SH-SY5Y (cell line): ENCODE data around the gene UBE2N.

Experiments used
- GATA2 ChIP-seq: IDR thresholded peaks from 2 replicates; pipeline ENCODE4 v1.6.1; 2011; ENCODE audit warnings: mild to moderate bottlenecking, low read depth, low read length
- GATA3 ChIP-seq: IDR thresholded peaks from 2 replicates; pipeline ENCODE4 v1.6.1; 2011; ENCODE audit warnings: low read depth, mild to moderate bottlenecking, low read length, moderate library complexity

UBE2N gene

DNA sequence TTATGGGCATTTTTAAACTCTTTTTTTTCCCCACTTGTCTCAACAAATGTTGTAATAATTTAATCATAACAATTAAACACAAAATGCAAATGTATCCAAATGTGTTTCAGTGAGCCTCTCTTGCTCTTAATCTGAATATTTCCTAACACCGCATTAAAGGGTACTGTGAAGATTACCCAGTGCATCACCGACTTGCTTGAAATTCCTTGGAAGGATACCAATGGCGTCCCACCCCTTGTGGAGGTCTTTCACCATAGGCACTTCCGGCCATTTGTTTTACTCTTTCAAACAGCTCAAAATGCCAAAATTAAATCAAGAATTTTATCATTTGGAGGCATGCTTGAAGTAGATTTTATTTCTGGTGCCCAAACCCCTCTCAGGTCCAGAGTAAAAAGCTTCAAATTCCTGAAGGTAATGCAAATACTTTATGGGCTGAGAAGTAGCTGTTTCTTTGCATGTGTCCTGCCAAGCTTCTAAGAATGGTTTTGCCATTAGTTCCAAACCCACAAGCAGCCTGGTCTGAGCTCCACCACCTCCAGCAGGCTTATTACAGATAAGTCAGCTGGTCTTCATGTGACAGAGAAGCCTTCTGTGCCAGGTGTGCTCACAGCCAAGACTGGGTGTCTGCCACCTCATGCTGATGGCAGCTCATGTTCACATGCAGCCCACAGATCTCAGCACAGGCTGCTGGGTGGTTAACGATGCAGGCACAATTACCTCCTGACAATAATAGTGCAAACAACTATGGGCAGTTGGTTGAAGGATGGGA, 80.4 kb downstream of the UBE2N start:
- no peak for TF ChIP-seq GATA2
- TF ChIP-seq GATA3, result no peak

- TF ChIP-seq GATA3, result no peak
- TF ChIP-seq GATA2, result no peak
These were observed 81.1 kb downstream of the UBE2N start for GRCh38 chr12:93360688-93361087.

DNA sequence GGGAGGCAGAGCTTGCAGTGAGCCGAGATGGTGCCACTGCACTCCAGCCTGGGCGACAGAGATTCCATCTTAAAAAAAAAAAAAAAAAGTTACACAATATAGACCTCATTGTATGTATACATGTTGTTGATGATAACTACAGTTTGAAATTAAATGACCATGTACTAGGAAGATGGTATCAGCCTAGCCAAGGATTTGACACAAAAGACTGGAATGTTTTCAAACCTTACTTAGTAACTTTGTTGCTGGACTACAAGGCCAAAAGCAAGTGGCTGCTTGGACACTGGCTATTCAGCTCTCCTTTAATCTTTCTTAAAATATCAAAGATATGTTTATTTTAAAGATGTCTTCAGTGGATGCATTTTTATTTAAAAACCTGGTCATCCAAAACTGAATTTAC, 82.9 kb downstream of the UBE2N start:
- TF ChIP-seq GATA3, result no peak
- no peak for TF ChIP-seq GATA2

DNA sequence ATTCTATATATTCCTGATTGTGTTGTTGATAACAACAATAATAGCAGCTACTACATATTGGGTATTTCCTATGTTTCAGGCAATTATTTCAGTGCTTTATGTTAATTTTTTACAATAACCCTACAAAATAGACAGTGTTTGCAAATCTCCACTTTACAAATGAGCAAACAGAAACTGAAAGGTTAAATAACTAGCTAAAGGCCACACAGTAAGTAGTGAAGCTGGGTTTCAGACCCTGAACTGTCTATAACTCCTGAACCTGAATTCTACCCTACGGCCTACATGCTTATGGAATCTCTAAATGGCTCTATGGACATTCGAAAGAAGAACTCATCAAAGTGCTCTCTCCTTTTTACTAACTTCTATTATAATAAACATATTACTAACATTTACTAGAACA, 83.7 kb downstream of the UBE2N start:
- no peak for TF ChIP-seq GATA2
- no peak for TF ChIP-seq GATA3

DNA sequence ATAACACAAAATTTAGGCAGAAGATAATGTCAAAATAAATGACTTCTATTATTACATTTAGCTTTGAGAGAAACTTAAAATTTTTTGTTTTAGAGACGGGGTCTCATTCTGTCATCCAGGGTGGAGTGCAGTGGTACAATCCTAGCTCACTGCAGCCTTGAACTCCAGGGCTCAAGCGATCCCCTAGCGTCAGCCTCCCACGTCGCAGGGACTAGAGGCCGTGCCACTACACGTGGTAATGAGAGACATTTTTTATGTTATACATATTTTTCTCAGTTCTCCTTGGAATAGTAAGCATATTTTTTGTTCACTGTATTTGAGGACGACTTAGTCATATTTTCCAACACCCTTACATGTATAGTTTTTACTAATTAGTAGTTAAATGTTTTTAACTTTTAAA, 85.5 kb downstream of the UBE2N start:
- TF ChIP-seq GATA2, result no peak
- no peak for TF ChIP-seq GATA3
